HL-60 (cell line): ENCODE measurements around the gene PTTG1IP.

Experiments used
- DNase-seq, 2 experiments: peaks; one replicate each; pipeline ENCODE4 v3.0.0-alpha.2; 2010 to 2020; ENCODE audit warnings: low read depth in 1 of 2, low spot score in 1 of 2
- H3K27ac ChIP-seq: fragments of 250-450 bp; sonication (Bioruptor Pico); replicated peaks from 2 replicates; pipeline ENCODE4 v1.5.1; 2020; ENCODE audit warnings: mild to moderate bottlenecking, moderate library complexity
- H3K27me3 ChIP-seq: fragments of 250-450 bp; sonication (Bioruptor Pico); 2 replicates; pipeline ENCODE4 v1.5.1; 2021; ENCODE audit warnings: mild to moderate bottlenecking, moderate library complexity; ENCODE audit not compliant: insufficient read depth, poor library complexity, severe bottlenecking
- H3K4me3 ChIP-seq: replicated peaks from 2 replicates; pipeline ENCODE4 v1.5.1; 2011; ENCODE audit warnings: mild to moderate bottlenecking, control low read depth, low read length; ENCODE audit not compliant: insufficient read depth
- GABPA ChIP-seq: IDR thresholded peaks from 2 replicates; pipeline ENCODE4 v1.6.1; 2012; ENCODE audit warnings: low read depth
- POLR2AphosphoS5 ChIP-seq: IDR thresholded peaks from 2 replicates; pipeline ENCODE4 v1.6.1; 2012; ENCODE audit warnings: low read depth
- SPI1 ChIP-seq: IDR thresholded peaks from 2 replicates; pipeline ENCODE4 v1.6.1; 2012; ENCODE audit warnings: low read depth, mild to moderate bottlenecking, borderline replicate concordance
- TF ChIP-seq, protein P1 (sequence below): IDR thresholded peaks from 2 replicates; pipeline ENCODE4 v1.6.1; 2012; ENCODE audit warnings: low read depth; ENCODE audit not compliant: insufficient replicate concordance
- TF ChIP-seq, protein P2 (sequence below): IDR thresholded peaks from one replicate; pipeline ENCODE4 v1.5.1; 2011; ENCODE audit warnings: low read length, control low read depth, inconsistent platforms; ENCODE audit not compliant: insufficient read depth

PTTG1IP gene

DNA sequence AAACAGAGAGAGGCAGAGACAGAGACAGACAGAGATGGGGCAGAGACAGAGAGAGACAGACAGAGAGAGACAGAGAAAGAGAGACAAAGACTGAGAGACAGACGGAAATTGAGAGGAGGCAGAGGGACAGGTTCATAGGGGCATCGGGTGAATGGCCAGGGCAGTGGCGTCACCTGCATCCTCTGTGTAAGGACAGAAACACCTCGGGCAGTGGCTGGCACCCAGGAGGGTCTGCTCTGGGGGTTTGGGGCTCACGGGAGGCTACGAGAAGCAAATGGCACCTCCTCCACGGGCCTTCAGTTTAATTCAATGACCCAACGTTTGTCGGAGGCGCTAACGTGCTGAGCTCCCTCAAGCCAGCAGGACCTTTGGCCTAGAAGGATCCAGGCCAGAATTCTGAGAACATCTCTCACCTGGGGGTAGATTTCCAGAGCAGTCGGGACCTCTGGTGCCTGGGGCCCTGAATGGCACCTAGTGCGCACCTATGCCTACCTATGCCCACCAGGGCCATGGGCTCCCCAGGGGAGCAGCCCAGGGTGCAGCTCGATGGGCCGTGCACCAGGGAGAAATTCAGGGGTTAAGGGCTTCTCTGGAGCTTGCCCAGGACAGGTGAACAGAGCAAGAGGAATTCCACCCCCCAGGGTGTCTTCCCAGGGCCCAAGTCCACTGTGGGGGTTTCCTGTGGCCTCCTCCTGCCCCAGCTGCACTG, 20.6 kb upstream of the PTTG1IP start:
- H3K27me3 ChIP-seq = no peaks in the 10 kb centered on the region
- no peak for DNase-seq
- TF ChIP-seq, protein P1, sequence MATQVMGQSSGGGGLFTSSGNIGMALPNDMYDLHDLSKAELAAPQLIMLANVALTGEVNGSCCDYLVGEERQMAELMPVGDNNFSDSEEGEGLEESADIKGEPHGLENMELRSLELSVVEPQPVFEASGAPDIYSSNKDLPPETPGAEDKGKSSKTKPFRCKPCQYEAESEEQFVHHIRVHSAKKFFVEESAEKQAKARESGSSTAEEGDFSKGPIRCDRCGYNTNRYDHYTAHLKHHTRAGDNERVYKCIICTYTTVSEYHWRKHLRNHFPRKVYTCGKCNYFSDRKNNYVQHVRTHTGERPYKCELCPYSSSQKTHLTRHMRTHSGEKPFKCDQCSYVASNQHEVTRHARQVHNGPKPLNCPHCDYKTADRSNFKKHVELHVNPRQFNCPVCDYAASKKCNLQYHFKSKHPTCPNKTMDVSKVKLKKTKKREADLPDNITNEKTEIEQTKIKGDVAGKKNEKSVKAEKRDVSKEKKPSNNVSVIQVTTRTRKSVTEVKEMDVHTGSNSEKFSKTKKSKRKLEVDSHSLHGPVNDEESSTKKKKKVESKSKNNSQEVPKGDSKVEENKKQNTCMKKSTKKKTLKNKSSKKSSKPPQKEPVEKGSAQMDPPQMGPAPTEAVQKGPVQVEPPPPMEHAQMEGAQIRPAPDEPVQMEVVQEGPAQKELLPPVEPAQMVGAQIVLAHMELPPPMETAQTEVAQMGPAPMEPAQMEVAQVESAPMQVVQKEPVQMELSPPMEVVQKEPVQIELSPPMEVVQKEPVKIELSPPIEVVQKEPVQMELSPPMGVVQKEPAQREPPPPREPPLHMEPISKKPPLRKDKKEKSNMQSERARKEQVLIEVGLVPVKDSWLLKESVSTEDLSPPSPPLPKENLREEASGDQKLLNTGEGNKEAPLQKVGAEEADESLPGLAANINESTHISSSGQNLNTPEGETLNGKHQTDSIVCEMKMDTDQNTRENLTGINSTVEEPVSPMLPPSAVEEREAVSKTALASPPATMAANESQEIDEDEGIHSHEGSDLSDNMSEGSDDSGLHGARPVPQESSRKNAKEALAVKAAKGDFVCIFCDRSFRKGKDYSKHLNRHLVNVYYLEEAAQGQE = no peak
- no peak for TF ChIP-seq GABPA
- TF ChIP-seq POLR2AphosphoS5 = no peak
- TF ChIP-seq, protein P2, sequence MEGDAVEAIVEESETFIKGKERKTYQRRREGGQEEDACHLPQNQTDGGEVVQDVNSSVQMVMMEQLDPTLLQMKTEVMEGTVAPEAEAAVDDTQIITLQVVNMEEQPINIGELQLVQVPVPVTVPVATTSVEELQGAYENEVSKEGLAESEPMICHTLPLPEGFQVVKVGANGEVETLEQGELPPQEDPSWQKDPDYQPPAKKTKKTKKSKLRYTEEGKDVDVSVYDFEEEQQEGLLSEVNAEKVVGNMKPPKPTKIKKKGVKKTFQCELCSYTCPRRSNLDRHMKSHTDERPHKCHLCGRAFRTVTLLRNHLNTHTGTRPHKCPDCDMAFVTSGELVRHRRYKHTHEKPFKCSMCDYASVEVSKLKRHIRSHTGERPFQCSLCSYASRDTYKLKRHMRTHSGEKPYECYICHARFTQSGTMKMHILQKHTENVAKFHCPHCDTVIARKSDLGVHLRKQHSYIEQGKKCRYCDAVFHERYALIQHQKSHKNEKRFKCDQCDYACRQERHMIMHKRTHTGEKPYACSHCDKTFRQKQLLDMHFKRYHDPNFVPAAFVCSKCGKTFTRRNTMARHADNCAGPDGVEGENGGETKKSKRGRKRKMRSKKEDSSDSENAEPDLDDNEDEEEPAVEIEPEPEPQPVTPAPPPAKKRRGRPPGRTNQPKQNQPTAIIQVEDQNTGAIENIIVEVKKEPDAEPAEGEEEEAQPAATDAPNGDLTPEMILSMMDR = no peak
- TF ChIP-seq SPI1 = no peak
- no peak overlapping the region for H3K4me3 ChIP-seq
- H3K27ac ChIP-seq = no peak overlapping the region

DNA sequence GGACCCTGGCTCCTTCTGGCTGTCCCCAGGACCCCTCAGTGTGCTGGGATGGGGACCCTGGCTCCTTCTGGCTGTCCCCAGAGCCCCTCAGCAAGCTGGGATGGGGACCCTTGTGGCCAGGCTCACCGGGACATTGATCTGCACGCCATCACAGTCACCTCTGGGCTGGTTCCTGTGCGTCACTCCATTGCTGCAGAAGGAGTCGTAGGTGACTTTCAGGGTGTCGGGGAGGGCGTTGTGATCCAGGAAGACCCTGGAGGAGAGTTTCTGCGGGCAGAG, 19.7 kb upstream of the PTTG1IP start:
- no peaks in the 10 kb centered on the region for H3K27me3 ChIP-seq
- no peak for TF ChIP-seq SPI1
- TF ChIP-seq, protein P1 = no peak
- TF ChIP-seq, protein P2 = no peak
- TF ChIP-seq POLR2AphosphoS5 = no peak
- no peak for TF ChIP-seq GABPA

DNA sequence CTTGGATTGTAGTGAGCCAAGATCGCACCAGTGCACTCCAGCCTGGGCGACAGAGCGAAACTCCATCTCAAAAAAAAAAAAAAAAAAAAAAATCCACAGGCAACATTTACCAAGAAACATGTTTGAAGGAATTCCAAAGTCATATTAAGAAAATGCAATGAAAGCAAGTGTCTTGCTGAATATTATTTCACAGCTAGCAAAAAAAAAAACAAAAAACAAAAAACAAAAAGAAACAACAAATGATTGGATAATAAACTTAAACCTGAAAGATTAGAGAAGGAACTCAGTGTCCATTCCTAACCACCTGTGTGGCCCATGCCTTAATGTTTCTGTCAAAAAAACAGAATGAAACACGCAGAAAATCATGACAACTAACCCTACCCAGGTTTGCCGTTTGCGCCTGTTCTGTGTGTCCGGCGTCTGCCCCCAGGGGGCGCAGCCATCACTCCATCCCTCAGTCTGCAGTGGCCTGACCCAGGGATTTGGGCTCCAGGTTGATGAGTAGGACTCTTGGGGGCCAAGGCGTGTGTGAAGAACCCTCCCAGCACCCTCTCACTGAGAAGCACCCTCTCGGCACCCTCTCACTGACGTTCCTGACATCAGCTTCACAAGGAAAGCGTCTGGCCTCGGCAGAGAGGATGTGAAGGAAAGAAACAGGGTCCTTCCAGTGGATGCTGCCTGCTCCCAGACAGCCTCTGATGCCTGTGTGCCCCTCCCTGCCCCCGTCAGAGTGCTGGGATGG, 19.2 kb upstream of the PTTG1IP start:
- no peak overlapping the region for H3K4me3 ChIP-seq
- H3K27me3 ChIP-seq = no peaks in the 10 kb centered on the region
- H3K27ac ChIP-seq = no peak overlapping the region
- TF ChIP-seq, protein P2 = peak; percentile 95
- TF ChIP-seq GABPA (no peak), POLR2AphosphoS5 (no peak)
- peak in 1 of 2 experiments; percentile 74 for DNase-seq

More for the DNA sequence above, 19.7 kb upstream of the PTTG1IP start:
- Histone ChIP-seq H3K27ac (no peak overlapping the region), H3K4me3 (no peak overlapping the region)
- no peak for DNase-seq

DNA sequence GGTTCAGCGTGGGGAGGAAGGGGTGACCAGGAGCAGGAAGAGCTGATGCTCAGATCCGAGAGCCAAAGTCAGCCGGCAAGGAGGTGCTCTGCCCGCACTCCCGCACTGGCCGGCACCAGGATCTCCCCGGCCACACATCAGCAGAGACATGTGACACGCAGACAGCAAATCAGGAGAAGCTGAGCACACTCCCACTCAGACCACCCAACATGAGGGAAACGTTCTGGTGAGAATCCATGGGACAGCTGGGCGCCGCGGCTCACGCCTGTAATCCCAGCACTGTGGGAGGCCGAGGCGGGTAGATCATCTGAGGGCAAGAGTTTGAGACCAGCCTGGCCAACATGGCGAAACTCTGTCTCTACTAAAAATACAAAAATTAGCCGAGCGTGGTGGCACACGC, 18.6 kb upstream of the PTTG1IP start:
- H3K27me3 ChIP-seq = no peaks in the 10 kb centered on the region
- no peak overlapping the region for H3K27ac ChIP-seq
- no peak for DNase-seq
- H3K4me3 ChIP-seq = no peak overlapping the region
- TF ChIP-seq SPI1 (no peak), POLR2AphosphoS5 (no peak), GABPA (no peak)
- TF ChIP-seq, protein P2 = no peak
- TF ChIP-seq, protein P1 = no peak
